ENCODE data around the gene GRIK5.

The GRIK5 gene

DNA sequence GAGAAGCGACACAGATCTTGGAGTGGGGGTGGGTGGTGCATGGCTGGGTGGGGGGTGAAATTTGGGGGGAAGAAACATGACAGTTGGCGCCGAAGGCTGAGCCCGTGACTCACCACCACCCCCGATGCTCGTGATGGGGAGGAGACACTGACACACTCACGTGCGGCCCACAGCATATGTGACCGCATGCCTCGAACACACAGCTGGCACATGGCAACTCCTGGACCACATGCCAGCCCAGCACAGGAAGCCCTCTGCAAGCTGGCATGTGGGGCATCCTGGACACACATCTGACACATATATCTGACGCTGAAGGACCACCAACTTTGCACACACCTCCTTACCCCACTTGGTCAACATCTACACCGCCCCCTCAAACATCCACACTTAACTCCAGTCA lies 1.2 kb upstream of the GRIK5 start:
- TF ChIP-seq MYC (IDR thresholded peaks at IDR 0.05; ENCODE audit: low read depth, low read length) = no peak
- TF ChIP-seq, protein P1, sequence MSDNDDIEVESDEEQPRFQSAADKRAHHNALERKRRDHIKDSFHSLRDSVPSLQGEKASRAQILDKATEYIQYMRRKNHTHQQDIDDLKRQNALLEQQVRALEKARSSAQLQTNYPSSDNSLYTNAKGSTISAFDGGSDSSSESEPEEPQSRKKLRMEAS (IDR thresholded peaks at IDR 0.05; ENCODE audit: low read depth, low read length) = no peak
- TF ChIP-seq, protein P2, sequence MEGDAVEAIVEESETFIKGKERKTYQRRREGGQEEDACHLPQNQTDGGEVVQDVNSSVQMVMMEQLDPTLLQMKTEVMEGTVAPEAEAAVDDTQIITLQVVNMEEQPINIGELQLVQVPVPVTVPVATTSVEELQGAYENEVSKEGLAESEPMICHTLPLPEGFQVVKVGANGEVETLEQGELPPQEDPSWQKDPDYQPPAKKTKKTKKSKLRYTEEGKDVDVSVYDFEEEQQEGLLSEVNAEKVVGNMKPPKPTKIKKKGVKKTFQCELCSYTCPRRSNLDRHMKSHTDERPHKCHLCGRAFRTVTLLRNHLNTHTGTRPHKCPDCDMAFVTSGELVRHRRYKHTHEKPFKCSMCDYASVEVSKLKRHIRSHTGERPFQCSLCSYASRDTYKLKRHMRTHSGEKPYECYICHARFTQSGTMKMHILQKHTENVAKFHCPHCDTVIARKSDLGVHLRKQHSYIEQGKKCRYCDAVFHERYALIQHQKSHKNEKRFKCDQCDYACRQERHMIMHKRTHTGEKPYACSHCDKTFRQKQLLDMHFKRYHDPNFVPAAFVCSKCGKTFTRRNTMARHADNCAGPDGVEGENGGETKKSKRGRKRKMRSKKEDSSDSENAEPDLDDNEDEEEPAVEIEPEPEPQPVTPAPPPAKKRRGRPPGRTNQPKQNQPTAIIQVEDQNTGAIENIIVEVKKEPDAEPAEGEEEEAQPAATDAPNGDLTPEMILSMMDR (IDR thresholded peaks at IDR 0.05; ENCODE audit: low read depth, low read length) = no peak
- no peak overlapping the region for H3K4me3 ChIP-seq (ENCODE audit: low read depth, low read length)
- DNase-seq (ENCODE audit: low read depth) = no peak

DNA sequence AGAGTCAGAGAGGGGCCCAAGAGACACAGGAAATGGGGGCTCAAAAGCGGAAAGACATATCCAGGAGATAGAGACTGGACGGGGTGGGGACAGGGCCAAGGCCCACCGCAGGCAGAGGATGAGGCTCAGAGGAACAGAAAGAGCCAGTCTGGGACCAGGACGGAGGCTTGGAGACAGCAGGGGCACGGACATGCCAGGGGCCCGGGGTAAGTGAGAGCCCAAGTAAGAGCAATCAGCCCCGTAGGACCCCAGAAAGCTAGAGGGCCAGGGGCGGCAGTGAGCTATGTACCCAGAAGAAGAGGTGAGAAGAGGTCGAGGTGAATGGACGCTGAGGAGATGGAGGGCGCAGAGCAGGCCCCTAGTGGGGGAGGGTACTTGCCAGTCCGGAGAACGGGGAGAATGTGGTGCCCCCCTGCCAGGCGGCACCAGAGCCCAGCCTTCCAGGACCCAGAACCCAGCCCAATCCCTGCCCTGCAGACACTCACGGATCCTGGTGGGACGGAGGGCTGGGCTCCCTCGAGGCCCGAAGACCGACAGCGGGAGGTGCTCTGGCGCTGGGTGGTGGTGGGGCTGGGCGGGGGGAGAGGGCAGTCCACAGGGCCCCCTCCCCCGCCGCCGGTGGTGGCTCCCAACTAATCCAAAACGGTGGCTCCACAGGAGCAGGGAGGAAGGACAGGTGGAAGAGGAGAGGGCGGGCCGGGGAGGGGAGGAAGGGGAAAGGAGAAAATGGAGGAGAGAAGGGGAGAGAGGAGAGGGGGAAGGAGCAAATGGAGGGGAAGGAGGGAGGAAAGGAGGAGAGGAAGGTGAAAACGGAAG lies 1.0 kb downstream of the GRIK5 start:
- TF ChIP-seq, protein P2 (IDR thresholded peaks at IDR 0.05; ENCODE audit: low read depth, low read length) = no peak
- no peak for TF ChIP-seq POLR2A (IDR thresholded peaks at IDR 0.05; ENCODE audit: extremely low read depth, insufficient read length)
- no peak for TF ChIP-seq MYC (IDR thresholded peaks at IDR 0.05; ENCODE audit: low read depth, low read length)
- TF ChIP-seq, protein P1 (IDR thresholded peaks at IDR 0.05; ENCODE audit: low read depth, low read length) = no peak
- no peak for DNase-seq (ENCODE audit: low read depth)
- H3K4me3 ChIP-seq (ENCODE audit: low read depth, low read length) = no peak overlapping the region

DNA sequence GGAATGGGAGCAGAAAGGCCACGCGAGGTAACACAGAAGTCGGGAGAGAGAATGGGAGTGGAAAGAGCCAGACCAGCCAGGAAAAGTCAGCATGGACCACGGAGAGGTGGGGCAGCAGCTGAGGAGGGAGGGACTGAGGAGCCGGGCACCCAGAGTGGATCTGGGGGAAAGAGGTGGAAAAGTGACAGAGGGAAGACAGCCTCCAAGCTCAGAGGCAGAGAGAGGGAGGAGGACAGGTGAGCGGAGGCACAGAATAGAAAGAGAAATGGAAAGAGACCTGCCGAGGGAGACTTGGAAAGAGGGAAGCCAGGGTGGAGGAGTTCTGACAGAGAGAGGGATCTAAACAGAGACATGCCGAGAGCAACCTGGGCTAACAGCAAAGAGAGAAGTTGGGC lies 1.6 kb downstream of the GRIK5 start:
- no peak overlapping the region for H3K4me3 ChIP-seq (ENCODE audit: low read depth, low read length)
- no peak for TF ChIP-seq MYC (IDR thresholded peaks at IDR 0.05; ENCODE audit: low read depth, low read length)
- no peak for TF ChIP-seq POLR2A (IDR thresholded peaks at IDR 0.05; ENCODE audit: extremely low read depth, insufficient read length)
- TF ChIP-seq, protein P1 (IDR thresholded peaks at IDR 0.05; ENCODE audit: low read depth, low read length) = no peak
- TF ChIP-seq, protein P2 (IDR thresholded peaks at IDR 0.05; ENCODE audit: low read depth, low read length) = no peak
- no peak for DNase-seq (ENCODE audit: low read depth)

DNA sequence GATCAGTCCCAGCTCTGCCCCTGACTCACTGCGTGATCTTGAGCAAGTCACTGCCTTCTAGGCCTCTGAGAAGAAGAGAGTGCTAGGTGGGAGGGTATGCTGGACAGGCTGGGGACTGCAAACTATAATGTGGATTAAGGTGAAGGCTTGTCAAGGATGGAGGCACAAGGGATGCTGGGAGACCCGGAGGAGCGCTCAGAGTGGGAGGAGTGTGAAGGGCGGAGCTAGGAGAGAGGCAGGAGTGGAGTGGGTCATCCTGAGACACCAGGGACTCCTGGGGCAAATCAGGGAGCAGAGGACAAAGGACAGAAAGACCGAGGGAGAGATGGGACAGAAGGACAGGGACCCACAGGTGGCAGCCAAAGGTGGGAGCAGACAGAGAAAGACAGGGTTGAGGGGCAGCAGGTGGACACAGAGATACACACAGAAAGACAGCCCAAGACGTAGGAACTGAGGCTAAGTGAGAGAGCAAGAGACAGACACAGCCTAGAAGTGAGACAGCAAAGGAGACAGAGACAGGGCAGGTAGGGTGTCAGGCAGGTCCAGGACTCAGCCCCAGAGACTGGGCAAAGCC lies 2.6 kb downstream of the GRIK5 start:
- no peak overlapping the region for H3K4me3 ChIP-seq (ENCODE audit: low read depth, low read length)
- no peak for DNase-seq (ENCODE audit: low read depth)
- TF ChIP-seq, protein P2 (IDR thresholded peaks at IDR 0.05; ENCODE audit: low read depth, low read length) = no peak
- TF ChIP-seq, protein P1 (IDR thresholded peaks at IDR 0.05; ENCODE audit: low read depth, low read length) = no peak
- TF ChIP-seq MYC (IDR thresholded peaks at IDR 0.05; ENCODE audit: low read depth, low read length) = no peak
- TF ChIP-seq POLR2A (IDR thresholded peaks at IDR 0.05; ENCODE audit: extremely low read depth, insufficient read length) = no peak

DNA sequence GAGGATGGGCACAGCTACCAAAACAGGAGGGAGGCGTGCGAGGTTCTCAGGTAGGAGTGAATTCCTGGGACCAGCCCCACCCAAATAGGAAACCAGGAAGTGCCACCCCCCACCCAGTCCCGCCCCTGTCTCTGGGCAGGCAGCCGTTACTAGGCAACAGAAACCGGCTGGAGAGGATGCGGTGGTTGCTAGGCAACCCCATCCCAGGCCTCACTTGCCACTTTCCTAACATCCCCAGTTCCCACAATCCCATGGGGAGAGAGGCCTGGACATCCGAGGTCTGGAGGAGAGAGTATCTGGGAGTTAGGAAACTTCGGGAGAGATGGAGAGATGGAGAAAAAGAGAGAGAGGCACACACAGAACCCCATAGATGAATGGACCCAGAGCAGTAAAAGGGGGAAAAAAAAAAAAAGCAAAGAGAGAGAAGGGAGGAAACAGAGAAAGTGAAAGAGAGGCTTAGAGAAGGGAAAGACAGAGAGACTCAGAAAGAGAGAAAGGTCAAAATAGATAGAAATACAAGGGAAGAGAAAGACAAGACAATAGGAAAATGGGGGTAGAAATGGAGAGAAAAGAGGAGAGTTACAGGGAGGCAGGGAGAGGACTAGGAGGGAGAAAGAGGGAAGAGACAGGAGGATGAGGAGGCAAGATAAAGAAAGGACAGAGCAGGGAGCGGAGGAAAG lies 3.8 kb downstream of the GRIK5 start:
- DNase-seq (ENCODE audit: low read depth) = no peak
- TF ChIP-seq, protein P2 (IDR thresholded peaks at IDR 0.05; ENCODE audit: low read depth, low read length) = no peak
- TF ChIP-seq POLR2A (IDR thresholded peaks at IDR 0.05; ENCODE audit: extremely low read depth, insufficient read length) = no peak
- TF ChIP-seq, protein P1 (IDR thresholded peaks at IDR 0.05; ENCODE audit: low read depth, low read length) = no peak
- no peak for TF ChIP-seq MYC (IDR thresholded peaks at IDR 0.05; ENCODE audit: low read depth, low read length)
- no peak overlapping the region for H3K4me3 ChIP-seq (ENCODE audit: low read depth, low read length)

All from NB4 (cell line).